Prostate gland (tissue), 2 donors: ENCODE measurements around the gene DHX34. TPM values are rescaled to one million over a fixed set of nuclear protein-coding genes. Genes with fewer than 3 reads are reported as not detected.
"Not testable (repeated sequence)": the region's sequence is repeated elsewhere in the genome, so short reads cannot be mapped to it uniquely, and the experiment has no call there.

ENCODE experiments used
- DNase-seq: peaks from one replicate; pipeline ENCODE4 v3.0.0-alpha.2; 2019; ENCODE audit warnings: low spot score
- H3K27ac ChIP-seq, 2 donors: fragments of 200-600 bp; sonication (generic); 2 replicates each; pipeline ENCODE4 v1.5.1; 2017 to 2019
- H3K27me3 ChIP-seq: fragments of 200-600 bp; sonication (generic); replicated peaks from 2 replicates; pipeline ENCODE4 v1.5.1; 2019; ENCODE audit not compliant: insufficient read depth
- H3K36me3 ChIP-seq, 2 donors: fragments of 200-600 bp; sonication (generic); 1 replicate in 1 of 2; 2 replicates in 1 of 2; pipeline versions ENCODE4 v1.5.1 to v1.8.1; 2017 to 2019
- H3K4me1 ChIP-seq: fragments of 200-600 bp; sonication (generic); replicated peaks from 2 replicates; pipeline ENCODE4 v1.5.1; 2019
- H3K4me3 ChIP-seq, 2 donors: fragments of 200-600 bp; sonication (generic); 2 replicates each; pipeline ENCODE4 v1.5.1; 2017 to 2019
- H3K9me3 ChIP-seq: fragments of 200-600 bp; sonication (generic); 2 replicates; pipeline ENCODE4 v1.5.1; 2017
- POLR2A ChIP-seq: fragments of 450-650 bp; IDR thresholded peaks from one replicate; pipeline ENCODE4 v1.6.1; 2016; ENCODE audit warnings: antibody characterized with exemption, mild to moderate bottlenecking
- POLR2AphosphoS5 ChIP-seq: sonication (generic); formaldehyde crosslinking; IDR thresholded peaks from one replicate; pipeline ENCODE4 v1.6.1; 2017; ENCODE audit warnings: antibody characterized with exemption
- WGBS: methylation state at CpG from one replicate; pipeline ENCODE4 v1.1.5; 2018; 5-methylcytosine and 5-hydroxymethylcytosine counted together
- intact Hi-C: fragments of 100-400 bp; cut with DNase I; formaldehyde crosslinking; loops from one replicate; pipeline ENCODE4 v1.14.2; 2022
- total RNA-seq, 2 donors: library from RNA; depleted of rRNA; stranded (reverse); fragments of >200 nt; gene quantifications; one replicate each; pipeline ENCODE4 v1.1.0, GENCODE V29; 2016
- TF ChIP-seq, protein P1 (sequence below), 4 experiments: fragments of 200-600 bp in 2 of 4; fragments of 450-650 bp in 2 of 4; sonication (generic) in 2 of 4; IDR thresholded peaks; 1 replicate in 3 of 4; 2 replicates in 1 of 4; pipeline ENCODE4 v1.5.1; 2016 to 2019; ENCODE audit warnings: antibody characterized with exemption in 4 of 4, mild to moderate bottlenecking in 2 of 4, moderate library complexity in 2 of 4

DHX34 gene
- total RNA-seq, 2 donors from 2014 or later = 15.5 to 41.8 TPM

DNA sequence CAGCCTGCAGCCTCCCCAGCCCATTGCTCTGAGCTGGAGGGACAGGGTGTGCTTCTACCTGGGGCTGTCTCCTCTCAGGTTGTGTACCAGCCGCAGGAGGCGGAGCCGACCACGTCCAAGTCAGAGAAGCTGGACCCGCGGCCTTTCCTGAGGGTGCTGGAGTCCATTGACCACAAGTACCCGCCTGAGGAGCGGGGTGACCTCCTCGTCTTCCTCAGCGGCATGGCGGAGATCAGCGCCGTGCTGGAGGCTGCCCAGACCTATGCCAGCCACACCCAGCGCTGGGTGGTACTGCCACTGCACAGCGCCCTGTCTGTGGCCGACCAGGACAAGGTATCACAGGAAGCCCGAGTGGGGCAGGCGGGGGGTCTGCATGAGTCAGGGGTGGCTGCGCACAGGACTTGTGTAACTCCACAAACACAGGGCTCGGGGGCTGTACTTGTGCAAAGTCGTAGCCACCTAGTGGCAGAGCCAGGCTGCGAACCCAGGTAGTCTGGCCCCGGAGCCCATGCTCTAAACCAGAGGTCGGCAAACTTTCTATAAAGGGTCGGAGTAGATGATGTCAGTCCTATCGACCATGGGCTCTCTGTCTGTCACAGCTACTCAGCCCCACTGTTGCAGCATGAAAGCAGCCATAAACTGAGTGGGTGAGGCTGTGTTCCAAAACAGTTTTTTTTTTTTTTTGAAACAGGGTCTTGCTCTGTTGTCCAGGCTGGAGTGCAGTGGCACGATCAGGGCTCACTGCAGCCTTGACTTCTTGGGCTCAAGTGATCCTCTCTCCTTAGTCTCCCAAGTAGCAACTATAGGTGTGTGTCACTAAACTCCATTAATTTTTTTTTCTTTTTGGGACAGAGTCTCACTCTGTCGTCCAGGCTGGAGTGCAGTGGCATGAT lies 8.9 kb downstream of the DHX34 start:
- TF ChIP-seq POLR2AphosphoS5 (no peak), POLR2A (no peak)
- TF ChIP-seq, protein P1, sequence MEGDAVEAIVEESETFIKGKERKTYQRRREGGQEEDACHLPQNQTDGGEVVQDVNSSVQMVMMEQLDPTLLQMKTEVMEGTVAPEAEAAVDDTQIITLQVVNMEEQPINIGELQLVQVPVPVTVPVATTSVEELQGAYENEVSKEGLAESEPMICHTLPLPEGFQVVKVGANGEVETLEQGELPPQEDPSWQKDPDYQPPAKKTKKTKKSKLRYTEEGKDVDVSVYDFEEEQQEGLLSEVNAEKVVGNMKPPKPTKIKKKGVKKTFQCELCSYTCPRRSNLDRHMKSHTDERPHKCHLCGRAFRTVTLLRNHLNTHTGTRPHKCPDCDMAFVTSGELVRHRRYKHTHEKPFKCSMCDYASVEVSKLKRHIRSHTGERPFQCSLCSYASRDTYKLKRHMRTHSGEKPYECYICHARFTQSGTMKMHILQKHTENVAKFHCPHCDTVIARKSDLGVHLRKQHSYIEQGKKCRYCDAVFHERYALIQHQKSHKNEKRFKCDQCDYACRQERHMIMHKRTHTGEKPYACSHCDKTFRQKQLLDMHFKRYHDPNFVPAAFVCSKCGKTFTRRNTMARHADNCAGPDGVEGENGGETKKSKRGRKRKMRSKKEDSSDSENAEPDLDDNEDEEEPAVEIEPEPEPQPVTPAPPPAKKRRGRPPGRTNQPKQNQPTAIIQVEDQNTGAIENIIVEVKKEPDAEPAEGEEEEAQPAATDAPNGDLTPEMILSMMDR (IDR thresholded peaks at IDR 0.05) = no peak
- H3K27me3 ChIP-seq = no peaks in the 10 kb centered on the region
- no peaks in the 10 kb centered on the region for H3K9me3 ChIP-seq
- H3K4me3 ChIP-seq = no peak overlapping the region
- H3K36me3 ChIP-seq = peaks cover 24 to 26% of the 10 kb centered on the region in 2 donors
- WGBS = 95% methylated on average over 26 of the region's 28 CpGs
- H3K27ac ChIP-seq = no peak overlapping the region
- intact Hi-C loops = no loop called here
- no peak for DNase-seq
- no peaks in the 10 kb centered on the region for H3K4me1 ChIP-seq

DNA sequence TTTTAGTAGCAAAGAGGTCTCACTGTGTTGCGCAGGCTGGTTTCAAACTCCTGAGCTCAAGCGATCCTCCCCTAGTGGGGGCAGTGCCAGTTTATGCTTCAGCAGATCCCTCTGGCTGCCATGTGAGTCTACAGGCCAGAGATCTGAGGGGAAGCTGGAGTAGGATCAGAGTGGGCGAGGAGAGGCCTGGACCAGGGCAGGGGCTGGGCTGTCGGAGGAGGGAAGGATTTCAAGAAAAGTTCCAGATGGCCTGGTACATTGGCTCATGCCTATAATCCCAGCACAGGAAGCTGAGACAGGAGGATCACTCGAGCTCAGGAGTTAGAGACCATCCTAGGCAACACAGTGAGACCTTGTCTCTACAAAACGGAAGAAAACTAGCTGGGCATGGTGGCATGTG lies 9.8 kb downstream of the DHX34 start:
- H3K4me3 ChIP-seq = no peak overlapping the region
- H3K4me1 ChIP-seq = no peaks in the 10 kb centered on the region
- H3K36me3 ChIP-seq = peaks cover 17 to 26% of the 10 kb centered on the region in 2 donors
- no peaks in the 10 kb centered on the region for H3K27me3 ChIP-seq
- intact Hi-C loops = no loop called here
- 88% methylated on average over 6 of the region's 6 CpGs for WGBS
- DNase-seq = no peak
- no peak overlapping the region for H3K27ac ChIP-seq
- TF ChIP-seq, protein P1 (IDR thresholded peaks at IDR 0.05) = no peak
- TF ChIP-seq POLR2AphosphoS5 = no peak
- TF ChIP-seq POLR2A = no peak
- no peaks in the 10 kb centered on the region for H3K9me3 ChIP-seq

DNA sequence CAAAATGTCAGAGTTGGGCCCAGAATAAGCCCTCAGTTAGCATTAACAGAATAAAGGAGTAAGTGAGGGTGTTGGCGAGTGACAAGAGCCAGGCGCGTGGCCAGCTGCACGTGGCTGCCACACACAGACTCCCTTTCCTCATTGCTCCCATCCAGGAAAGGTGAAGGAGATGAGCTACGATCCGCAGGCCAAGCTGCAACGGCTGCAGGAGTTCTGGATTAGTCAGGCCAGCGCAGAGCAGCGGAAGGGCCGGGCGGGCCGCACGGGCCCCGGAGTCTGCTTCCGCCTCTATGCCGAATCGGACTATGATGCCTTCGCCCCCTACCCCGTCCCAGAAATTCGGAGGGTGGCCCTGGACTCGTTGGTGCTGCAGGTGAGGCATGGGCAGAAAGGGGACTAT lies 13.2 kb downstream of the DHX34 start:
- intact Hi-C loops = no loop called here
- Histone ChIP-seq H3K36me3 (peaks cover 15 to 16% of the 10 kb centered on the region in 2 donors), H3K9me3 (no peaks in the 10 kb centered on the region), H3K27ac (no peak overlapping the region), H3K27me3 (no peaks in the 10 kb centered on the region), H3K4me3 (no peak overlapping the region), H3K4me1 (no peaks in the 10 kb centered on the region)
- TF ChIP-seq POLR2AphosphoS5 = no peak
- no peak for TF ChIP-seq POLR2A
- TF ChIP-seq, protein P1 (IDR thresholded peaks at IDR 0.05) = no peak
- DNase-seq = no peak
- 96% methylated on average over 21 of the region's 21 CpGs for WGBS

DNA sequence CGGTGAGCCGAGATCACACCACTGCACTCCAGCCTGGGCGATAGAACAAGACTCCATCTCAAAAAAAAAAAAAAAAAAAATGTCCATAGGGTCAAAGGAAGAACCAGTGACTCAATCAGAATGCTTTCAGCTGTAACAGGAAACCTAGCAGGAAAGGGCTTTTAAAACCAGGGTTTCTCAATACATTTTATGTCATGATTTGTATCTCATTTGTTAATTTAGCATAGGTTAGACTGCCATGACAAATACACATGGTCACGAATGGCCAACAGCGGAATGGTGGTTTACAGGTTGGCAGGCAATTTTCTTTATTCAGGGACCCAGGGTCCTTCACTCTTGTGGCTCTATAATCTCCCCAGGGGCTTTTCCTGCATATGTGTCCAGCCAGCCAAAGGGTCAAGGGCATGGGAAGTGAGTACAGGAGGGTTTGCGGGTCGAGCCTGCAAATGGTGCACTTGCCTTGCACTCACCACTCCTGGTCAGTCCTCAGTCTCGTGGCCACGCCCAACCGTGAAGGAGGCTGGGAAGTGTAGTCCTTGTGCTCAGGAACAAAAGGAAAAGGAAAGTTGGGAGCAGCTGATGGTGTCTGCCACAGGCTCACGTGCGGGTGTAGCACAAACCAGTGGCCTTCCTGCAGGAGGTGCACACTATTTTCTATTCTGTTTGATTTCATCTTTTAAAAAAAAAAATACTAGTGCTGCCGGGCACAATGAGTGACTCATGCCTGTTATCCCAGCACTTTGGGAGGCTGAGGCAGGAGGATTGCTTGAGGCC lies 14.8 kb downstream of the DHX34 start:
- Histone ChIP-seq H3K4me3 (no peak overlapping the region), H3K4me1 (no peaks in the 10 kb centered on the region), H3K27me3 (no peaks in the 10 kb centered on the region), H3K9me3 (no peaks in the 10 kb centered on the region), H3K27ac (no peak overlapping the region), H3K36me3 (peaks cover 3 to 8% of the 10 kb centered on the region in 2 donors)
- no peak for DNase-seq
- 88% methylated on average over 13 of the region's 13 CpGs for WGBS
- intact Hi-C loops = no loop called here
- TF ChIP-seq POLR2AphosphoS5 = no peak
- TF ChIP-seq, protein P1 (IDR thresholded peaks at IDR 0.05) = no peak
- TF ChIP-seq POLR2A = no peak

DNA sequence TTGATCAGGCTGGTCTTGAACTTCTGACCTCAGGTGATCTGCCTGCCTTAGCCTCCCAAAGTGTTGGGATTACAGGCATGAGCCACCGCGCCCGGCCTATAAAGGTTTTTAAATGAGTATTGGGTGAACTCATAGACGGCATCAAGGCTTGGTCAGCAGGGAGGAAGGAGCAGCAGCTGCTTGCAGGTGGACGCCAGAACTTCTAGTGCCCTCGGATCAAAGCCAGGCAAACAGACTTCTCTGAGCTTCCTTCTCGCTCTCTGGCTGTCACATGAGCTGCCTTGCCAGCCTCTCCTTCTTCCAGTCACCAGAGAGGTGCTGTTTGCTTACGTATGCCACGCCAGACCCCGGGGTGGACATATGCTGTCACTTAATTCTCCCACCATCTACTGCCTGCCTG lies 16.3 kb downstream of the DHX34 start:
- H3K4me1 ChIP-seq, H3K36me3 ChIP-seq, H3K27me3 ChIP-seq, H3K9me3 ChIP-seq, intact Hi-C loops, DNase-seq, H3K27ac ChIP-seq, H3K4me3 ChIP-seq: not testable (repeated sequence)
- 92% methylated on average over 9 of the region's 10 CpGs for WGBS
